Colonic mucosa (tissue), 4 donors: Measurements from ENCODE around the gene DNAH10. TPM values are rescaled to one million over a fixed set of nuclear protein-coding genes. Genes with fewer than 3 reads are reported as not detected.
"Not testable (repeated sequence)": the region's sequence is repeated elsewhere in the genome, so short reads cannot be mapped to it uniquely, and the experiment has no call there.

Source experiments
- DNase-seq: peaks from one replicate; pipeline ENCODE4 v3.0.0-alpha.2; 2020
- H3K27ac ChIP-seq: fragments of 200-600 bp; one replicate; pipeline ENCODE4 v1.8.0; 2021
- H3K27me3 ChIP-seq: fragments of 200-600 bp; one replicate; pipeline ENCODE4 v1.8.0; 2021
- H3K36me3 ChIP-seq: fragments of 200-600 bp; one replicate; pipeline ENCODE4 v1.8.0; 2021
- H3K4me1 ChIP-seq: fragments of 200-600 bp; one replicate; pipeline ENCODE4 v1.8.0; 2021; ENCODE audit warnings: mild to moderate bottlenecking
- H3K4me3 ChIP-seq: fragments of 200-600 bp; one replicate; pipeline ENCODE4 v1.8.0; 2021
- H3K9ac ChIP-seq, 2 donors: one replicate each; pipeline ENCODE4 v1.7.0; 2013; ENCODE audit warnings: control low read depth in 2 of 2, low read depth in 2 of 2, low read length in 2 of 2
- H3K9me3 ChIP-seq: fragments of 200-600 bp; one replicate; pipeline ENCODE4 v1.8.0; 2021
- intact Hi-C: fragments of 100-400 bp; cut with DNase I; formaldehyde crosslinking; loops from one replicate; pipeline ENCODE4 v1.14.1; 2022
- total RNA-seq, 2 donors: library from RNA; stranded (reverse); fragmentation: NEBNext Ultra II Directional in 1 of 2; extraction: Animal tissue kit (Norgen Biotek cat#: 25700) in 1 of 2; gene quantifications; one replicate each; pipeline ENCODE4 v1.2.1, GENCODE V29; 2021
- TF ChIP-seq, protein P1 (sequence below): fragments of 200-600 bp; IDR thresholded peaks from one replicate; pipeline ENCODE4 v1.8.0; 2022; ENCODE audit warnings: antibody characterized with exemption, mild to moderate bottlenecking
- donor health status: healthy.
- donor health status: DM: no; HTN: no; CAD: no.
- donor health status: DM: no; HTN: no; CAD: no.

Gene DNAH10
- total RNA-seq, 2 donors from 2014 or later = 0.32 to 0.35 TPM

DNA sequence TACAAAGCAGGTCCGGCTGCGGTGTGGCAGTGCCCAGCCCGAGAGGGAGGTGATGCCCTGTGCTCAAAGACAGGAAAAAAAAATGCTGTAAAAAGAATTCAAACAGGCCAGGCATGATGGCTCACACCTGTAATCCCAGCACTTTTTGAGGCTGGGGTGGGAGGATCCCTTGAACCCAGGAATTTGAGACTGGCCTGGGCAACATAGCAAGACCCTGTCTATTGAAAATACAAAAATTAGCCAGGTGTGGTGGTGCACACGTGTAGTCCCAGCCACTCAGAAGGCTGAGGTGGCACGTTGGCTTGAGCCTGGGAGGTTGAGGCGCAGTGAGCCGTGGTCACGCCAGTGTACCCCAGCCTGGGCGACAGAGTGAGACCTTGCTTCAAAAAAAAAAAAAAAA, 26.4 kb downstream of the DNAH10 start:
- no peaks in the 10 kb centered on the region for H3K27me3 ChIP-seq
- no peaks in the 10 kb centered on the region for H3K9me3 ChIP-seq
- intact Hi-C loops = no loop called here
- H3K27ac ChIP-seq = no peak overlapping the region
- no peak overlapping the region for H3K9ac ChIP-seq
- H3K36me3 ChIP-seq = no peaks in the 10 kb centered on the region
- no peak overlapping the region for H3K4me3 ChIP-seq
- DNase-seq = no peak
- TF ChIP-seq, protein P1, sequence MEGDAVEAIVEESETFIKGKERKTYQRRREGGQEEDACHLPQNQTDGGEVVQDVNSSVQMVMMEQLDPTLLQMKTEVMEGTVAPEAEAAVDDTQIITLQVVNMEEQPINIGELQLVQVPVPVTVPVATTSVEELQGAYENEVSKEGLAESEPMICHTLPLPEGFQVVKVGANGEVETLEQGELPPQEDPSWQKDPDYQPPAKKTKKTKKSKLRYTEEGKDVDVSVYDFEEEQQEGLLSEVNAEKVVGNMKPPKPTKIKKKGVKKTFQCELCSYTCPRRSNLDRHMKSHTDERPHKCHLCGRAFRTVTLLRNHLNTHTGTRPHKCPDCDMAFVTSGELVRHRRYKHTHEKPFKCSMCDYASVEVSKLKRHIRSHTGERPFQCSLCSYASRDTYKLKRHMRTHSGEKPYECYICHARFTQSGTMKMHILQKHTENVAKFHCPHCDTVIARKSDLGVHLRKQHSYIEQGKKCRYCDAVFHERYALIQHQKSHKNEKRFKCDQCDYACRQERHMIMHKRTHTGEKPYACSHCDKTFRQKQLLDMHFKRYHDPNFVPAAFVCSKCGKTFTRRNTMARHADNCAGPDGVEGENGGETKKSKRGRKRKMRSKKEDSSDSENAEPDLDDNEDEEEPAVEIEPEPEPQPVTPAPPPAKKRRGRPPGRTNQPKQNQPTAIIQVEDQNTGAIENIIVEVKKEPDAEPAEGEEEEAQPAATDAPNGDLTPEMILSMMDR = no peak
- H3K4me1 ChIP-seq = no peaks in the 10 kb centered on the region

DNA sequence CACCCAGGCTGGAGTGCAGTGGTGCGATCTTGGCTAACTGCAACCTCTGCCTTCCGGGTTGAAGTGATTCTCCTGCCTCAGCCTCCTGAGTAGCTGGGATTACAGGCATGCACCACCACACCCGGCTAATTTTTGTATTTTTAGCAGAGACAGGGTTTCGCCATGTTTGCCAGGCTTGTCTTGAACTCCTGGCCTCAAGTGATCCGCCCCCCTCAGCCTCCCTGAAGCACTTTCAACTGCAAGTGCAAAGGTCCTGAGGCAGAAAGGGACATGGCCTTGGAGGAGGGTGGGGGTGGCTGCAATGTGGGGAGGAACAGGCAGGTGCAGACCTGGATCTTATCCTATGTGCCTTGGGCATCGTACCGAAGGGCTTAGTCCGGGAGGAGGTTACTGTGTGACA, 27.3 kb downstream of the DNAH10 start:
- DNase-seq, H3K9me3 ChIP-seq, H3K27me3 ChIP-seq, H3K4me3 ChIP-seq, intact Hi-C loops, H3K36me3 ChIP-seq, H3K4me1 ChIP-seq, H3K9ac ChIP-seq, H3K27ac ChIP-seq: not testable (repeated sequence)

DNA sequence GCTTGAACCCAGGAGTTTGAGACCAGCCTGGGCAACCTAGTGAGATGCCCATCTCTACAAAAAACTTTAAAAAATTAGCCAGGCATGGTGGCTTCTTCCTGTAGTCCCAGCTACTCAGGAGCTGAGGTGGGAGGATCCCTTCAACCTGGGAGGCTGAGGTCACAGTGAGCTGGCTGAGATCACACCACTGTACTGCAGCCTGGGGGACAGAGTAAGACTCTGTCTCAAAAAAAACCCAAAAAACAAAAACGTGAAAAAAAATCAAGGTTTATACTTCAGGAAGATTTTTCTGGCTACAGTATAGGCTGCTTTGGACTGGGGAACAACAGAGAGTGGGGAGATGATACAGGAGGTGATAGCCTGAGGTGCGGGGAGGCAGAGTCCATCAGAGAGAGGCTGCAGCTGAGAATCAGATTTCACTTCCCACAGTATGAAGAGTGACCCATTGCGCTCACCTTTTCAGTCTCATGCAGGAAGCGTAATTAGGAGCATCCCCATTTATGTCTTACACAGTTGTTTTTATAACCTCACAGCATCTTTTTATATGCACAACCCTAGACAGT, 28.9 kb downstream of the DNAH10 start:
- intact Hi-C loops = no loop called here

DNA sequence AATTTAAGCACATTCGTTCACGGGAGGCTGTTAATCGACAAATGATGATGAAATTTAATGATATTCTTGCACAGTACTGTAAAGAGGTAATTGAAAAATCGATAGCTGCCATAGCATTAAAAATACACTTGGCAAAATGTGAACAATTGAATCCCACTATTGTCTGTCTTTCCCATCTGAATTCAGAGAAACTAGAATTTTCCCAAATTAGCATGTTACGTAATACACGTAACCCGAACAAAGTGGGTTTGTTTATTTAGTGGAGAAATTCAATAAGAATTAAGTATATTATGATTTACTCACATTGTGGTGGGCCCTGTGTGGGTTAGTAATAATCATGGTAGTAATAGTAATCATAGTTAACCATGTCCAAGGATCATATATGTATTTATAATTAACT, 31.9 kb downstream of the DNAH10 start:
- no peaks in the 10 kb centered on the region for H3K27me3 ChIP-seq
- H3K9ac ChIP-seq = no peak overlapping the region
- no peaks in the 10 kb centered on the region for H3K36me3 ChIP-seq
- TF ChIP-seq, protein P1 = no peak
- H3K4me1 ChIP-seq = no peaks in the 10 kb centered on the region
- intact Hi-C loops = no loop called here
- DNase-seq = no peak
- no peaks in the 10 kb centered on the region for H3K9me3 ChIP-seq
- H3K4me3 ChIP-seq = no peak overlapping the region
- H3K27ac ChIP-seq = no peak overlapping the region

More for the DNA sequence above, 28.9 kb downstream of the DNAH10 start:
- H3K27ac ChIP-seq = no peak overlapping the region
- TF ChIP-seq, protein P1 = no peak
- no peak overlapping the region for H3K9ac ChIP-seq
- no peaks in the 10 kb centered on the region for H3K27me3 ChIP-seq
- no peaks in the 10 kb centered on the region for H3K4me1 ChIP-seq
- no peaks in the 10 kb centered on the region for H3K36me3 ChIP-seq
- no peak overlapping the region for H3K4me3 ChIP-seq
- no peaks in the 10 kb centered on the region for H3K9me3 ChIP-seq
- no peak for DNase-seq

DNA sequence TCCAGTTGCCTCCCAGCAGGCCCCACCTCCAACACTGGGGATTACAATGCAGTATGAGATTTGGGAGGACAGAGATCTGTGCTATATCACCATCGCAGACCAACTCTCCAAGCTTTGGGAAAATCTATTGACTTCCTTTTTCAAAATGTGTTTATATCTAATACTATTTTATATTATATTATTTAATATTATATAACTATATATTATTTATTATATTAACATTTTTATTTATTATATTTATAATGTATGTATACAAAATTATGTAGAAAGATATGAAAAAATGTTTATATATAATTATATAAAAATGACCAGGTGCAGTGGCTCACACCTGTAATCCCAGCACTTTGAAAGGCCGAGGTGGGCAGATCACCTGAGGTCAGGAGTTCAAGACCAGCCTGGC, 36.4 kb downstream of the DNAH10 start:
- intact Hi-C loops = no loop called here
- Histone ChIP-seq H3K27me3 (no peaks in the 10 kb centered on the region), H3K4me1 (no peaks in the 10 kb centered on the region), H3K9me3 (no peaks in the 10 kb centered on the region), H3K4me3 (no peak overlapping the region), H3K9ac (no peak overlapping the region), H3K27ac (no peak overlapping the region), H3K36me3 (no peaks in the 10 kb centered on the region)
- no peak for DNase-seq
- TF ChIP-seq, protein P1 = no peak

DNA sequence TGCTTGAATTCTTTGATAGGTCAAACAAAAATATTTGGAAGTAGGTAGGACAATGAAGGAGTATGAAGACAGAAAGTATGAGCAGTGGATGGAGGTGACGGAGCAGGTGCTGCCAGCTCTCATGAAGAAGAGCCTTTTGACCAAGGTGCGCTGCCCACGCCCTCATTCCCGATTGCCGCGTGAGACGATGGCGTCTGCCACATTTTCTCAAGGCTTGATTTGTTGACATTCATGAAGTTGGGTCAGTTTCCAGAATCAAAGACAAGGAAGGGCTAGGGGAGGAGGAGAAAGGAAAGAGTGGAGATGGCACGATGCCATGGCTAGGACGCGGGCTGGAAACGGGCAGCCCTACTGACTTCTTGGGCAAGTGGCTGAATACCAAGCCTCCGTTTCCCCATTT, 37.1 kb downstream of the DNAH10 start:
- H3K9ac ChIP-seq = no peak overlapping the region
- no peak for DNase-seq
- H3K36me3 ChIP-seq = no peaks in the 10 kb centered on the region

More for the DNA sequence above, 37.1 kb downstream of the DNAH10 start:
- H3K27me3 ChIP-seq = no peaks in the 10 kb centered on the region
- H3K4me3 ChIP-seq = no peak overlapping the region
- TF ChIP-seq, protein P1 = no peak
- H3K27ac ChIP-seq = no peak overlapping the region
- intact Hi-C loops = no loop called here
- no peaks in the 10 kb centered on the region for H3K4me1 ChIP-seq
- H3K9me3 ChIP-seq = no peaks in the 10 kb centered on the region
